ENCODE results near the gene IMMP2L.

The IMMP2L gene

DNA sequence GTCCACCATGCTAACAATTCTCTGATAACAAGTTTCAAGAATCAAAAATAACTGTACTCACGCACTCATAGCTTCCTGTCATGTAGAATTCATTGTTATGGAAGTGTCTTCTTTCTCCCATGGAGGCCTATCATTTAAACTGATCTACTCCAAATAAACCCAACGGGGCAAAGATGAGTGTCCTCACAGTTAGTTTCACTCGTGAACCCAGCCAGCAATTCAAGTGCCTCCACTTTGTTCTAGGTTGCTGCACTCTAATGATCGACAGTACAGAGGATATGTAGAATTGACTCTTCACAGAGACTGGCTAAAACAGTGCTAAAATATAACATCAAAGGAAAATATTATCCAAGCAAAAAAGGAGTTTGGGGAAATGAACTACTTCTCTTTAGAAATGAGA is 360.0 kb downstream of the IMMP2L start:
- DNase-seq: no peak

DNA sequence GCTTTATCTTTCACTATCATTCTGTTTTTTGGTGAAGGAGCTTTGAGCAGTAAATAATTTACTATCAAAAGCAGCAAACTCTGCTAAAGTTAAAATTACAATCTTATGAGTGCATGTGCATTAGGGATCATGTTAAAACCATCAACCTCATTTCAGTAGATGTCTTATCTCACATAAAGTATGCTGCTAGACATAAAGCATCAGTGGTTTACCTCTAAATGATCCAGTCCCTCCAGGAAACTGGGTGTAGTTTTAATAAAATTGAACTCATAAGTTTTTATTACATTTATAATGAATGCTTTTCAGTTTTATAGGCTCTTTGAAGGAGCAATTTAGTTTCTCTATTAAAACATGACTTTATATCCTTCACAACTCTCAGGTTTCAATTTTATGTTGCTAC is 362.6 kb downstream of the IMMP2L start:
- no peak for DNase-seq

DNA sequence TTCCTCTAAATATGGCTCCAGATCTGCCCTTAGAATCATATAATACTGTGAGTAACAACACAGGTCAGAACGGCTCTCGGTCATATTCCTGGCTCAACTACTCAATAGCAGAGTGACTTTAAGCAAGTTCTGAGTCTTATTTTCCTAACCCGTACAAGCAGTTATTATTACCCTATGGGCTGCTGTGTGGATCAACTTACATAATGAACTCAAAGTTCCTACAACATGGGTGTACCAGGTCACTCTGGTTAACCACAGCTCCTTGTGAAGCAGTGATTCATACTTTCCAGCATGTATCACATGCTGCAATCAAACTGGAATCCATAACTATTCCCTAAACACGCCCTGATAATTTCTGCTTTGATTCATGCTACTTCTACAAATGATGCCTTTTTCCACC is 364.0 kb downstream of the IMMP2L start:
- no peak for DNase-seq

DNA sequence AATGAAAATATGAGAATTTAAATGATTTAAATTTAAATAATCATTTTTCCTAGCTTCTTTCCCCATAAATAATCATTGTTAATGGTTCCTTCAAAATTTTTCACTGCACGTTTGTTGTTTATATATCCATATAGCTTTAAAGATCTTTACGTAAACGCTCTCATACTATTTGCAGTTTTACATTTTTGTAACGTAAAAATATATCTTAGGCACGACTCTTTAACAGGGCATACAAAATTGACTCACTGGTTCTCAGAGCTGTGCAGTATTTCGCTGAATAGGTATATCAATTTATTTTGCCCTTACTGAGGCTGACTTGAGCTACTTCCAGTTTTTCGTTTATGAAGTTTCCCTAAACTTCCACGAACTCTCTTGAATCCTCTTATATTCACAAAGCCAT is 365.6 kb downstream of the IMMP2L start:
- no peak for DNase-seq

DNA sequence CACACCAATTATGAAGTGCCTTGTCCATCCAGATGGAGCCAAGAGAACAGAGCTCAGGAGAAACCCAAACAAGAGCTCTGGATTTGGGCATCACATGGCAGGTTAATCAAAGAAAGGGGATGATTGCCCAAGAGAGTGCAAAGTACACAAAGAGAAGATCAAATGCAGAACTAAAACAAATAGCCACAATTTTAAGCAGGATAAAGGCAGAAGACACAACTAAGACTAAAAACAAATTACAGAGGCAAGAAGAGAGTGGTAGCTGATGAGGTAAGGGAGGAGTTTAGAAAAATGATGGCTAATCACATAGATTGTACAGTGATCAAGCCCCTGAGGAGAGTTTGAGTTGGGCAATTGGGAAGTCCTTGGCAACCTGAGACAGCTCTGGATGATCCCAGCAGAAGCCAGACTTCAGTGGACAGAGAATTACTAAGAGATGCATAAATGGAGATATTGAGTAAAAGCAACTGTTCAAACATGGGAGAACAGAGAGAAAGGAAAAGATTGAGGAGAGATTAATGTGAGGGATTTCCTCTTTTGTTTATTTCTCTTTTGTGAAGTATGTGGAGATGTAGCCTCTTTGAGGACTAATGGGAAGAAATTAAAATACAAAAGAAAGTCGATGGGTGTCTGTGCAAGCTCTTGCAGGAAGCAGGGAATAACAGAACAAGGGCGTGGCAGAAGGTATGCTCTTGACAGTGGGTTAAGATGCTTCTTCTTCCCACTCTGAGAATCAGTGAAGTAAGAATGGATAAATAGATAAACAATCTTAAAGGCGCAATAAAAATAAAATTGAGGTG is 369.5 kb downstream of the IMMP2L start:
- no peak for DNase-seq

DNA sequence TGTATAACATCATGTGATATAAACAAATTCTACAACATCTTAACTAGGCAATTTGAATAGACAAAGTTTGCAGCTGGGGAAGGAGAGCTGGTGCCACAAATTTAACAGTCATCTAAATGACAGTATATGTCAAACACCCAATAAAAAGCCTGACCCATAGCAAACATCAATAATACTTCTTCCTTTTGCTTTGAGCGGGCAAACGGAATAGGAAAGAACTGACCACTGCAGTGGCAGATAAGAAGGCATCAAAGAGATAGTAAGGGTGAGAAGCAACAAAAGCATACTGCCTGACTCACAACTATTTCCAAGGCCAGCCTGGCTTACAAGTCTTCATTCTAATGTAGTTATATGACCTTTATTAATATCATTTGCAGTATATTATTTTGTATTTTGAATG is 371.5 kb downstream of the IMMP2L start:
- no peak for DNase-seq

DNA sequence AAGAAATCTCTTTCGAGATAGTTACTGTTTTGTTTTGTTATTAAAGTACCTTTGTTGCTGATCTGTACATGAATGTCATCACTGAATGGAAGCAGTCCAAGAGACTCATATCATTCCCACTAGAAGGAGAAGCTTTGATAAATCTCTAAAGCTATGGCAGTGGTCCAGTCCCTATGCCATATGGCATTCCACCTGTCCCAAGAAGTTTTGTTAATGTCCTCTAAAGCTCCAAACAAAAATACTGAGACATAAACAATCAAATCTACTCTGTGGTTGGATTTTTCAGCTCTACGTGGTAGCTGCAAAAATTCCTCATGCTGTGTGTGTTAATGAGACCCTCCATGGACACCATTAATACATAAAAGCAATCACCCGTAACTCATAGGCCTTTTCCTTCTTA is 377.3 kb downstream of the IMMP2L start:
- DNase-seq: no peak

DNA sequence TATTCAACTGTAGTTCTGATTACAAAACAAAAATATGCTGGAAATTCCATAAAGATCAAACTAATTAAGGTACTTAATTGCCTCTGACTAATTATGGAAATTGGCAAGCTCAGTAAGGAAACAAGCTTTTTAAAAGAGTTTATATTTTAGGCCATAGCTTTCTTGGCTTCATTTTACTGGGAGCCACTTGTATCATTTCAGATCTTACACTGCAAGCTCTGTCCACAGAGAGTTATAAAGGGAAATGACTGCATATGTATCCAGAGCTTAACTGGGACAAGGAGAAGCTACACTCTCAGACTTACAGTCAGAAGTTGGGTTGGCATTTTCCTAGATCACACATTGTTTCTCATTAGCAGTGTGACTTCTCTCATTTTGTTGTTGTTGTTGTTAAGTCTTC is 379.0 kb downstream of the IMMP2L start:
- no peak for DNase-seq

DNA sequence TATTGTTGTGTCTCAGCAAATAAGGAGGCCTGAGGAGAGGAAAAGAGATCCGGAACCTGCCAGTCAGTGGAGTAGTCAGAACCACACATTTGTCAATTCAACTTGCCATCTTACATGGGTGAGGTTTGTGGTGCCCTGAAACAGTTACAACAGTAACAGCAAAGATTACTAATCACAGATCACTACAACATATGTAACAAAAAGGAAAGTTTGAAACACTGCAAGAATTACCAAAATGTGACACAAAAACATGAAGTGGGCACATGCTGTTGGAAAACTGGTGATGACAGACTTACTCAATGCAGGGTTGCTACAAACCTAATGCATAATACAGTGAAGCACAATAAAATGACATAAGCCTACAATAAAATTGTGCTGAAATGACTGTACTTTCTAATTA is 382.0 kb downstream of the IMMP2L start:
- DNase-seq: no peak

DNA sequence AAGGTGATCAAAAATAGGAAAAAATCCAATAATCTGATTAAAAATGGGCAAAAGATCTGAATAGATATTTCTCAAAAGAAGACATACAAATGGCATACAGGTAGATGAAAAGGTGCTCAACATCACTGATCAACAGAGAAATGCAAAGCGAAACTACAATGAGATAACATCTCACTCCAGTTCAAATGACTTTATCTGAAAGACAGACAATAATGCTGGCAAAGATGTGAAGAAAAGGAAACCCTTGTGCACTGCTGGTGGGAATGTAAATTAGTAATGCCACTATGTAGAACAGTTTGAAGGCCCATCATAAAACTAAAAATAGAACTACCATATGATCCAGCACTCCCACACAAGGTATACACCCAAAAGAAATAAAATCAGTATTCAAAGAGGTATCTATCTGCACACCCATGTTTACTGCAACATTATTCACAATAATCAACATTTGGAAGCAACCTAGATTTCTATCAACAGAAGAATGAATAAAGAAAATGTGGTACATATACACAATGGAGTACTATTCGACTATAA is 386.3 kb downstream of the IMMP2L start:
- no peak for DNase-seq

DNA sequence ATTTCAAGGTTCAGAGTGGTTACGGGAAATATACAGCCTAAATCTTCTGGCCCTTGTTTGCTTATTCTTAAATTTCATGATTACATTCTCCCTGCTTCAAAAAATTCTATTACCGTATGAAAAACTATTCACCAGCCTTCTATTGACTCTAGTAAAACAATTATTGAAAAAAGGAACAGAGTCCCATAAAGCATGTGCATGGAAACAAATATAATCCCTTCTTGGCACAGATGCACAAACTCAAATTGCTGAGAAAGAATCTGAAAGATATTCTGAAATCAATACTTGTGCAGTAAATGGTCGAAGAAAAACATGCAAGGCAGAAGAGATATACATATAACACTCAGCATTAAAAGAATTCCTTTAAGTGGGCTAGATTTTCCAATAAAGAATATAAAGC is 387.8 kb downstream of the IMMP2L start:
- no peak for DNase-seq

DNA sequence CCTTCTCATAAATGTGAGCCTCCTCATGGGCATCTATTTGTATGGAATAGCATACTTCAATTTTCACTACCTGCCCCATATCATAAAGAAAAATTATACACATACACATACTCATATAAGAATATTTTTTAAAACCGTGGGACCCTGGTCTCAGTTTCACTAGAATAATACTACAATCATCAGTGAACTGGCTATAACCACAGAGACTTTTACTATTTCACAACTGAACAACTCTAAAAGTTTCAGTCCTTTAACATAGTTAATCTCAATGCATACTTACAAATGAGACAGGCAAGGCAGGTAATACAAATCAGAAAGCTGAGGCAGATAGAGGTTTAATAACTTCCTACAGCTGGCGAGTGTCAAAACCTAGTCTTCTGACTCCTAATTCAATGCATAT is 388.3 kb downstream of the IMMP2L start:
- DNase-seq: no peak

DNA sequence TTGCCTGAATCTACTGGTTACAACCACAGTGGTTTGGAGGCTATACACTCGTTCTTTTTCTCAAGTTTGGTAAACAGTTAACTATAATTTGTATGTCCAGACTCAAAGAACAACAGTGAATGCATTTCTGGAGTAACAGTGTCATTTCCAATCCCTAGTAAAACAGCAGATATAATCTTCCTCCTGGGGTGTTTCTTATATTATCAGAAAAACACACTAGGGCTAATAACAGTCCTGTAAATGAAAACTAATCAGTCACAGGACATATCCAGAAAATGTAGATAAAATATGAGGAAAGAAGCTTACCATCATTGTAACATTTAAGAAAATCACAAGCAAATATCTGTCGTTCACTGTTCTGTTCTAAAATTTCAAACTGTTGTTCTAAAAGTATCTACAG is 388.8 kb downstream of the IMMP2L start:
- no peak for DNase-seq

DNA sequence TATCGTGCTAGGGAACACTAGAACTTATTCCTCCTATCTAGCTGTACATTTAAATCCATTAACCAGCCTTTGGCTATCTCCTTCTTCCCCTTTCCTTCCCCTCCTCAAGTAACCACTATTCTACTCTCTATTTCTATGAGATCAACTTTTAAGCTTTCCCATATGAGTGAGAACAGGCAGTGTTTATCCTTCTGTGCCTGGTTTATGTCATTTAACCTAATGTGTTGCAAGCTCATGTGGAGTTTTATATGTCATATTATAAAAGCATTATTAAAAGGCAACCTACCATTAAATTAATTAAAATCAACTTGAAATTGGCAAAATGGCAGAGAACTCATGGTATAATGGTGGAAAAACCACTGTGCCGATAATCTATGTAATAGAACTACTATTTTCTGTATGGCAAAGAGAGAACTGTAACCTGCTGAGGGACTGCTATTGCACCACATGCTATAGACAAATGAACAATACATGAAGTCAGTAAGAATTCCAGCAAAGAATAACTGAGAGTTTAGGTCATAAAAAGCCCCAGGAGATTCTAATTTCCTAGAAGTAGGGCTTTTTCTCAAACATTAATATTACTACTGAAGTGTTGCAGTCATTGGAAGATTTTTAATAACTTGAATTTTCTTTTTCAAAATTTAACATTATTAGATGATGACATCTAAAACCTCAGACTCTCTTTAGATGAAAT is 389.6 kb downstream of the IMMP2L start:
- no peak for DNase-seq

DNA sequence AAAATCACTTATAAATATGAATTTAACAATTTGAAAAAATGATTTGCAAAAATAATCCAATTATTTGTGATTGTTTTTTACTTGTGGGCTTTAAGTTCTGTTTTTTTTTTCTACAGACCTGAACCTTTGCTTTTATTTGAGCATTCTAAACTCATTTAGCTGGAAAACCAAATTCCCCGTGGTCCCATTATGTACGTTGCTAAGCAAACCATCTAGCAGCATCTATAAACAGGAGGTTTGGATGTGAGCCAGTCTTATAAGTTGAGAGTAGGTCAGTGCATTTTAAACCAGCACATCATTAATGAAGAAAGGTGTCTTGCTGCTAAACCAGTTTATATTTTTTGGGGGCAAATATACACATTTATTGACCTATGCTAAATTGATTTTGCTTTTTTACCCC is 394.1 kb downstream of the IMMP2L start:
- DNase-seq: no peak

DNA sequence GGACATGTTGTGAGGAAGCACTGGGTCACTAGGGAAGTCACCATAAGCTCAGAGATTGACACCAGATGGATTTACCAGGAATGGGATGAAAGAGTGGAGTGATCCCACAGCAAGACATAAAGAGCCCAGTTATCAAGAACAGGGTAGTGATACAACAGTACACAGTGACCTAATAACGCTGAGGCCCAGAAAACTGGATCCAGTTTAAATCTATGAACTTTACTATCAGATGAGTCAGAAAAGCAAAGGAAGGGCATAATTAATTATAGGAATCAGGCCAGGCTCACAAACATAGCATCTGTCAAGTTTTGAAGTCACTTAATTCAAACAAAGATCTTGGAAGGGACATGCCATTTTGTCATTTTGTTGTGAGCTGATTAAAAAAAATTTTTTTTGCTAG is 397.9 kb downstream of the IMMP2L start:
- no peak for DNase-seq

DNA sequence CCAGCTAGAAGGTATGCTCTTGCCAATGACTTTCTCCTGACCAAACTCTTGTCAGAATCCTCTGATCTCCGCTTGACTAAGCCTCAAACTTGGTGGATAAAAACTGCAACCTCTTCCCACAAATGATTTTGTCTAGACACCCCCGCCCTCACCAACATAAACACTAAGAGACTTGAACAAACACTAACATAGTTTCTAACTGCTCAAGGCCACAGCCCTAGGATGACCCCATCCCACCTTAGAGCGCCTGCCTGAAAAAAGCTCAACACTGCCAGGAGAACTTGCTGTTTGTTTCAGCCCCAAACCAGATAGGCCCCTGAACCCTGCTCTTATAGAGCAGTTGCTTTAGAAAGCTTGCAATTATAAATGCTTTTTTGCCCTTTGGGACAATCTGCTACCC is 399.6 kb downstream of the IMMP2L start:
- no peak for DNase-seq

DNA sequence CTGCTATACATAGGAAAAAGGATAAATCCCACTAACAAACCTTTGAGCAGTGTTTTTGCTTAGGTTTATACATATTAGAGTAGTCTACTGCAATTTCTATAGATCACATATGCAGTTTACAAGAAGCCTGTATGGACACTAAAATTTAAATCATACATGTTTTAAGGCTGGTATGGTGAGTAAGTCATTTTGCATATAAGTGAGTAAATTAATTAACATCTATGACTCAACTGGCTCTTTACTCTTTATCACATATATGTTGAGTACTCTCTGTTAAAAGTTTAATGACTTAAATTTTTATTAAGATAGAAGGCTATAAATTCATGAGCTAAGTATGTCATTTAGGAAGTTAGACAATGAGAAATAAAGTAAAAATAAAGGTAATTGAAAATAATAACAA is 402.0 kb downstream of the IMMP2L start:
- no peak for DNase-seq

DNA sequence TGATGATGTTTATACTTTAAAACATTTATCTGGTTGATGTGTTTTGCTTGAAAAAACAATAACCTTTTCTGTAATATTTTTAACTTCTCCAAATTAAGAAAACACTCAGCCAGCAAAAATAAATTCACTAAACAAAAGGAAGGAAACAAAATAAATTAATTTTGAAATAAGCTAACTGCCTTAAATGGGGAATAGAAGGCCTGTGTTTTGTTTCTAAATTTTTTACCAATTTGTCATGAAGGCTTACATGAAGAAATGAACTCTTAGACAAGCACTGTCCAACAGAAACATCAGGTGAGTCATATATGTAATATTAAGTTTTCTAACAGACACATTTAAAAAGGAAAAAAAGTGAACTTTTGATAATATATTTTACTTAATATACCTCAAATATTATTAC is 402.9 kb downstream of the IMMP2L start:
- DNase-seq: no peak

DNA sequence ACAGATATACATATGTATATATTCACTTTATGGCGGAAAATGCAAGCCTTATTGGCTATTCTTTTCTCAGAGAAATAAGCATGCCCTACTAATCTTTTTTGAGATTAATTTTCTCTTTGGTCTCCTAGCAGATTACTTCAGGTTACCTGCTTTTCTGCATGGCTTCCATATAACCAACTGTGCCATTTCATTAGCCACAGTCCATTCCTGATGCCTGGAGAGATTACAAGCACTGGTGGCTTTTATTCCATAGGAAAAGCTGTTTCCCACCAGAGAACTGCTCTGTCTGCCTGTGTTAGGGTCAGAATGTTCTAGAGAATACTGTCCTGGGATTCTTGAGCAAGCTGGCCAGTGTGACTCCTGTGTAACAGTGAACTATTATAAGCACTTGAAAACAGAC is 411.6 kb downstream of the IMMP2L start:
- DNase-seq: no peak

DNA sequence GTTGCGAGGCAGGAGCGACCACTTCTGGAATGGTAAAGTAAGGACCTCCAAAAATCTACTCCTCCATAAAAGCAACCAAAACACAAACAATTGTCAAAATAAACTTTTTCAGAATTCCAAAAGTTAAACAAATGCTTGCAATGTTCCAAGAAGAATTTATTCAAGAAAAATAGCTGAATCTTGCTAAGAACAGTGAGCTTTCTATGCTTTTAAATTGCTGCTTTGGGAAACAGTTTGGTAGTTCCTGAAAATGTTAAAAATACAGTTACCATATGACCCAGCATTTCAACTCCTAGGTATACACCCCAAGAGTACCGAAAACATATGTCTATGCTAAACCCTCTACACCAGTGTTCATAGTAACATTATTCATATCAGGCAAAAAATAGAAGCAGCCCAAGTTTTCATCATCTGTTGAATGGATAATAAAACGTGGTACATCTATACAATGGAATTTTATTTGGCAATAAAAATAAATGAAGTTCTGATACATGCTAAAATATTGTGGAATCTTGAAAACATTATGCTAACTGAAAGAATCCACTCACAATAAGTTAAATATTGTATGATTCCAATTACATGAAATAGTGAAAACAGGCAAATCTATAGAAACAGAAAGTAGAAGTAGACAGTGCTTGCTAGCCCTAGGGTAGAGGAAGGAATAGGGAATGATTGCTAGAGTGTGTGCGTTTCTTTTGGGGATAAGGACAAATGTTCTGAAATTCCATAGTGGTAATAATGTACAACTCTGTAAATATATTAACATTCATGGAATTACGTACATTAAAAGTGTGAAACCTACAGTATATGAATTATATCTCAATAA is 414.4 kb downstream of the IMMP2L start:
- no peak for DNase-seq

DNA sequence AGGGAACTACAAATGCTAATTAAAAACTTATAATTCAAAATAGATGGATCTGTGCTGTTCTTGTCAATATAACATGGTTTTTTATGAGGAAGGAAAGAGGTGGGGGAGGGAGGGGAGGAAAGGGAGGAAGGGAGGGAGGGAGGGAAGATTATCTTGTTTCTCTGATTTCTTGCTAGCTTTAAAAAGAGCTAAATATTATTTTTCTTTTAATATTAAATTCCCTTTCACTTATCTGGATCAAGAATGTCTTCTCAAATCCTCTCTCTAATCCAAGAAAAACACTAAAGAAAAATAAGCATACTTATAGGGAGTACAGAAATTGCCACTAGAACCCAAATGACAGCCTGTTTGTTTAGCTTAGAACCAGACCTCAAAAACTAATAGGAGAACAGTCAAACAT is 416.2 kb downstream of the IMMP2L start:
- no peak for DNase-seq

DNA sequence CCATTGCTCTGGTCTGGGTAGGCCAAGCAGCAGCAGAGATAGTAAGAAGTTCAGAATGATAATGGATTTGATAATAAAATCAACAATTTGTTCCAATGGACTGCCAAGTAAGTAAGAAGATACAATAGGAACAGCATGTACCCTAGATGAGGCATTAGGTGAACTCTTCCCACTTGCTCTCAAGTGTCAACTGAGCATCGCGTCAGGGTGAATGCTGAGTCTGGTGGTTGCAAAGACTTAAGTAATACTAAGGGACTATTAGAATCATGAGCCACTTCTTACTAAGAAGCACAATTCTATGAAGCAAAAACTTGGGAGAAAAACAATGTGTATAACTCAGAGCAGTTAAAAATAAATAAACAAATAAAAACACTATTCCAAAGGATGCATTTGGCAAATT is 416.8 kb downstream of the IMMP2L start:
- DNase-seq: no peak

All from hippocampal formation (tissue), 2 donors.